GM13976 (cell line): ENCODE results near the gene FAM131A.
"Not testable (repeated sequence)": the region's sequence is repeated elsewhere in the genome, so short reads cannot be mapped to it uniquely, and the experiment has no call there.

Experiments used
- DNase-seq: peaks from one replicate; pipeline ENCODE4 v3.0.0; 2012; ENCODE audit warnings: low spot score
- in situ Hi-C: fragments of 300-500 bp; cut with MboI; formaldehyde crosslinking; loops from one replicate; pipeline ENCODE4 v1.12.0; 2022; ENCODE audit warnings: low sequenced_read_pairs, mixed read lengths, inconsistent platforms; ENCODE audit not compliant: unreplicated experiment
- TF ChIP-seq, protein P1 (sequence below): IDR thresholded peaks from 2 replicates; pipeline ENCODE4 v1.5.1; 2012; ENCODE audit warnings: borderline replicate concordance, mild to moderate bottlenecking; ENCODE audit not compliant: insufficient read depth; ENCODE audit errors: extremely low read depth, missing control alignments, control extremely low read depth

The FAM131A gene

DNA sequence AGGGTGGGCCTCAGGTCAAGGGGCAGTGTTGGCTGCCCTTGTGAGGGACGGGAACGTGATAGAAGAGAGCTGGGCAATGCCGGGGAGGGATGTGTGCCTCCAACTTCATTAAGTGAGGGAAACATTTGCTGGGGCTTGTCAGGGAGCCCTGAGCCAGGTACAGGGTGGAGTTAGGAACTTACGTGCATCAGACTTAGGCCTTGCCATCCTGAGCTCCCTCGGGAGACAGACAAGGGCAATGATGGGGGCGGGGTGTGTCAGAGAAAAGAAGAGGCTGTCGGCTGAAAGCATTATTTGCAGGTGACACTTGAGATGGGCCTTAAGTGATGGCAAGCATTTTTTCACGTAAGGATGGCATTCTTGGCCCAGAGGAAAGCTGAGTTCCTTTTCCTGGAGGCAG lies 1.6 kb downstream of the FAM131A start:
- in situ Hi-C loops, result no loop called here
- TF ChIP-seq, protein P1, sequence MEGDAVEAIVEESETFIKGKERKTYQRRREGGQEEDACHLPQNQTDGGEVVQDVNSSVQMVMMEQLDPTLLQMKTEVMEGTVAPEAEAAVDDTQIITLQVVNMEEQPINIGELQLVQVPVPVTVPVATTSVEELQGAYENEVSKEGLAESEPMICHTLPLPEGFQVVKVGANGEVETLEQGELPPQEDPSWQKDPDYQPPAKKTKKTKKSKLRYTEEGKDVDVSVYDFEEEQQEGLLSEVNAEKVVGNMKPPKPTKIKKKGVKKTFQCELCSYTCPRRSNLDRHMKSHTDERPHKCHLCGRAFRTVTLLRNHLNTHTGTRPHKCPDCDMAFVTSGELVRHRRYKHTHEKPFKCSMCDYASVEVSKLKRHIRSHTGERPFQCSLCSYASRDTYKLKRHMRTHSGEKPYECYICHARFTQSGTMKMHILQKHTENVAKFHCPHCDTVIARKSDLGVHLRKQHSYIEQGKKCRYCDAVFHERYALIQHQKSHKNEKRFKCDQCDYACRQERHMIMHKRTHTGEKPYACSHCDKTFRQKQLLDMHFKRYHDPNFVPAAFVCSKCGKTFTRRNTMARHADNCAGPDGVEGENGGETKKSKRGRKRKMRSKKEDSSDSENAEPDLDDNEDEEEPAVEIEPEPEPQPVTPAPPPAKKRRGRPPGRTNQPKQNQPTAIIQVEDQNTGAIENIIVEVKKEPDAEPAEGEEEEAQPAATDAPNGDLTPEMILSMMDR, result no peak
- no peak for DNase-seq

DNA sequence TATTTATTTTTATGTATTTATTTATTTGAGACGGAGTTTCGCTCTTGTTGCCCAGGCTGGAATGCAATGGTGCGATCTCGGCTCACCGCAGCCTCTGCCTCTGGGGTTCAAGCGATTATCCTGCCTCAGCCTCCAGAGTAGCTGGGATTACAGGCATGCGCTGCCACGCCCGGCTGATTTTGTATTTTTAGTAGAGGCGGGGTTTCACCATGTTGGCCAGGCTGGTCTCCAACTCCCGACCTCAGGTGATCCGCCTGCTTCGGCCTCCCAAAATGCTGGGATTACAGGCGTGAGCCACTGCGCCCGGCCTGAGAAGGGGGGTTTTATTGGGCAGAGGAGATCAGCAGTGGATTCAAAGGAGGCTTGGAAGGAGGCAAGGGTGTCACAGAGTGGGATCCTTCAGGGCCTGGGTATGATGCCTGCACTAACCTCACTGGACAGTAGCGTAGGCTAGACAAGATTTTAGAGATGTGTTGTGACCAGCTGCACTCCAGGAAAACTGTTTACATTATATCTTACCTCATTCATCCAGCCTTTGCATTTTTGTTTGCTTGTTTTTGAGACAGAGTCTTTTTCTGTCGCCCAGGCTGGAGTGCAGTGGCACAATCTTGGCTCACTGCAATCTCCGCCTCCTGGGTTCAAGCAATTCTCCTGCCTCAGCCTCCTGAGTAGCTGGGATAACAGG lies 2.2 kb downstream of the FAM131A start:
- in situ Hi-C loops, DNase-seq: not testable (repeated sequence)

DNA sequence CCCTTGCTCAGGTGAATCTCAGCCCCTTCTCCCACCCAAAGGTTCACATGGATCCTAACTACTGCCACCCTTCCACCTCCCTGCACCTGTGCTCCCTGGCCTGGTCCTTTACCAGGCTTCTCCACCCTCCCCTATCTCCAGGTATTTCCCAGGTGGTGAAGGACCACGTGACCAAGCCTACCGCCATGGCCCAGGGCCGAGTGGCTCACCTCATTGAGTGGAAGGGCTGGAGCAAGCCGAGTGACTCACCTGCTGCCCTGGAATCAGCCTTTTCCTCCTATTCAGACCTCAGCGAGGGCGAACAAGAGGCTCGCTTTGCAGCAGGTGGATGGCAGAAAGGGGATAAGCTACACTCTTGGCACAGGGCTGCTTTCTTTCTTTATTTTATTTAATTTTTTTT lies 4.5 kb downstream of the FAM131A start:
- TF ChIP-seq, protein P1, result no peak
- DNase-seq, result no peak
- in situ Hi-C loops, result no loop called here

- no peak for DNase-seq
- TF ChIP-seq, protein P1, result no peak
These were observed 5.9 kb downstream of the FAM131A start for GRCh38 chr3:184343200-184343876.

DNA sequence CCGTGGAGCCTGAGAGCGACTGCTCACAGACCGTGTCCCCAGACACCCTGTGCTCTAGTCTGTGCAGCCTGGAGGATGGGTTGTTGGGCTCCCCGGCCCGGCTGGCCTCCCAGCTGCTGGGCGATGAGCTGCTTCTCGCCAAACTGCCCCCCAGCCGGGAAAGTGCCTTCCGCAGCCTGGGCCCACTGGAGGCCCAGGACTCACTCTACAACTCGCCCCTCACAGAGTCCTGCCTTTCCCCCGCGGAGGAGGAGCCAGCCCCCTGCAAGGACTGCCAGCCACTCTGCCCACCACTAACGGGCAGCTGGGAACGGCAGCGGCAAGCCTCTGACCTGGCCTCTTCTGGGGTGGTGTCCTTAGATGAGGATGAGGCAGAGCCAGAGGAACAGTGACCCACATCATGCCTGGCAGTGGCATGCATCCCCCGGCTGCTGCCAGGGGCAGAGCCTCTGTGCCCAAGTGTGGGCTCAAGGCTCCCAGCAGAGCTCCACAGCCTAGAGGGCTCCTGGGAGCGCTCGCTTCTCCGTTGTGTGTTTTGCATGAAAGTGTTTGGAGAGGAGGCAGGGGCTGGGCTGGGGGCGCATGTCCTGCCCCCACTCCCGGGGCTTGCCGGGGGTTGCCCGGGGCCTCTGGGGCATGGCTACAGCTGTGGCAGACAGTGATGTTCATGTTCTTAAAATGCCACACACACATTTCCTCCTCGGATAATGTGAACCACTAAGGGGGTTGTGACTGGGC lies 7.3 kb downstream of the FAM131A start:
- TF ChIP-seq, protein P1, result no peak
- no peak for DNase-seq
- in situ Hi-C loops, result no loop called here

More at GRCh38 chr3:184343200-184343876, 5.9 kb downstream of the FAM131A start:
- in situ Hi-C loops, result no loop called here

DNA sequence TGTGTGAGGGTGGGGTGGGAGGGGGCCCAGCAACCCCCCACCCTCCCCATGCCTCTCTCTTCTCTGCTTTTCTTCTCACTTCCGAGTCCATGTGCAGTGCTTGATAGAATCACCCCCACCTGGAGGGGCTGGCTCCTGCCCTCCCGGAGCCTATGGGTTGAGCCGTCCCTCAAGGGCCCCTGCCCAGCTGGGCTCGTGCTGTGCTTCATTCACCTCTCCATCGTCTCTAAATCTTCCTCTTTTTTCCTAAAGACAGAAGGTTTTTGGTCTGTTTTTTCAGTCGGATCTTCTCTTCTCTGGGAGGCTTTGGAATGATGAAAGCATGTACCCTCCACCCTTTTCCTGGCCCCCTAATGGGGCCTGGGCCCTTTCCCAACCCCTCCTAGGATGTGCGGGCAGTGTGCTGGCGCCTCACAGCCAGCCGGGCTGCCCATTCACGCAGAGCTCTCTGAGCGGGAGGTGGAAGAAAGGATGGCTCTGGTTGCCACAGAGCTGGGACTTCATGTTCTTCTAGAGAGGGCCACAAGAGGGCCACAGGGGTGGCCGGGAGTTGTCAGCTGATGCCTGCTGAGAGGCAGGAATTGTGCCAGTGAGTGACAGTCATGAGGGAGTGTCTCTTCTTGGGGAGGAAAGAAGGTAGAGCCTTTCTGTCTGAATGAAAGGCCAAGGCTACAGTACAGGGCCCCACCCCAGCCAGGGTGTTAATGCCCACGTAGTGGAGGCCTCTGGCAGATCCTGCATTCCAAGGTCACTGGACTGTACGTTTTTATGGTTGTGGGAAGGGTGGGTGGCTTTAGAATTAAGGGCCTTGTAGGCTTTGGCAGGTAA lies 8.1 kb downstream of the FAM131A start:
- in situ Hi-C loops, result no loop called here
- TF ChIP-seq, protein P1, result no peak
- peak; percentile 65 for DNase-seq
